GM21528 (cell line): Measurements from ENCODE around the gene NPHS2.

ENCODE experiments used
- ATAC-seq: cut with Tn5 transposase; IDR thresholded peaks from one replicate; pipeline ENCODE4 v1.9.1; 2021; ENCODE audit warnings: mild to moderate bottlenecking, moderate library complexity; ENCODE audit not compliant: unreplicated experiment, low FRiP score

Gene NPHS2

GRCh38 chr1:179575497-179576314, at the start of gene NPHS2:
Gene NPHS2 (minus strand): TSS chr1:179575948. CDS start chr1:179575864, 84 bp downstream.
- ATAC-seq = no peak

GRCh38 chr1:179612361-179612760, 36.6 kb upstream of the NPHS2 start:
- no peak for ATAC-seq

GRCh38 chr1:179601093-179601492, 25.3 kb upstream of the NPHS2 start:
- no peak for ATAC-seq

GRCh38 chr1:179599623-179600249, 24.0 kb upstream of the NPHS2 start:
- no peak for ATAC-seq

- ATAC-seq = no peak
Measured at GRCh38 chr1:179598631-179599030, 22.9 kb upstream of the NPHS2 start.

- no peak for ATAC-seq
Measured at GRCh38 chr1:179591592-179592580, 16.1 kb upstream of the NPHS2 start, which contains the start of gene TDRD5. Gene TDRD5 (plus strand): TSS chr1:179591832. CDS start chr1:179592616, 784 bp downstream.

- no peak for ATAC-seq
Measured at GRCh38 chr1:179591253-179591591, 15.5 kb upstream of the NPHS2 start.

- ATAC-seq = no peak
Measured at GRCh38 chr1:179590671-179591070, 14.9 kb upstream of the NPHS2 start.

- no peak for ATAC-seq
Measured at GRCh38 chr1:179589509-179589908, 13.8 kb upstream of the NPHS2 start.

GRCh38 chr1:179588425-179589024, 12.8 kb upstream of the NPHS2 start:
- no peak for ATAC-seq

GRCh38 chr1:179587336-179587735, 11.6 kb upstream of the NPHS2 start:
- ATAC-seq = no peak

- no peak for ATAC-seq
Measured at GRCh38 chr1:179586107-179586823, 10.5 kb upstream of the NPHS2 start.

- no peak for ATAC-seq
Measured at GRCh38 chr1:179583771-179584320, 8.1 kb upstream of the NPHS2 start.

- no peak for ATAC-seq
Measured at GRCh38 chr1:179576509-179576908, 761 bp upstream of the NPHS2 start.

GRCh38 chr1:179558078-179558477, 17.7 kb downstream of the NPHS2 start:
- ATAC-seq = no peak

GRCh38 chr1:179554427-179554826, 21.3 kb downstream of the NPHS2 start:
- no peak for ATAC-seq

- ATAC-seq = no peak
Measured at GRCh38 chr1:179550746-179551682, 24.7 kb downstream of the NPHS2 start.

- ATAC-seq = no peak
Measured at GRCh38 chr1:179549368-179549700, 26.4 kb downstream of the NPHS2 start.
